ENCODE data around the gene TMIGD3.

Gene TMIGD3

GRCh38 chr1:111540928-111541327 lies 37.5 kb upstream of the TMIGD3 start:
- TF ChIP-seq CTCF (IDR thresholded peaks at IDR 0.05; ENCODE audit: insufficient read depth, missing control alignments), result no peak
- no peak for DNase-seq (ENCODE audit: insufficient read length, low spot score)
- FAIRE-seq, result no peak

GRCh38 chr1:111538343-111539025 lies 35.1 kb upstream of the TMIGD3 start:
- no peak for FAIRE-seq
- DNase-seq (ENCODE audit: insufficient read length, low spot score), result no peak
- no peak for TF ChIP-seq CTCF (IDR thresholded peaks at IDR 0.05; ENCODE audit: insufficient read depth, missing control alignments)

- no peak for TF ChIP-seq CTCF (IDR thresholded peaks at IDR 0.05; ENCODE audit: insufficient read depth, missing control alignments)
- no peak for FAIRE-seq
- no peak for DNase-seq (ENCODE audit: insufficient read length, low spot score)
These were observed 32.1 kb upstream of the TMIGD3 start for GRCh38 chr1:111535256-111536191.

GRCh38 chr1:111520053-111520452 lies 16.6 kb upstream of the TMIGD3 start:
- no peak for FAIRE-seq

GRCh38 chr1:111517469-111518225 lies 14.2 kb upstream of the TMIGD3 start:
- DNase-seq (ENCODE audit: insufficient read length, low spot score), result no peak
- TF ChIP-seq CTCF (IDR thresholded peaks at IDR 0.05; ENCODE audit: insufficient read depth, missing control alignments), result no peak
- no peak for FAIRE-seq

More at GRCh38 chr1:111520053-111520452, 16.6 kb upstream of the TMIGD3 start:
- TF ChIP-seq CTCF (IDR thresholded peaks at IDR 0.05; ENCODE audit: insufficient read depth, missing control alignments), result no peak
- no peak for DNase-seq (ENCODE audit: insufficient read length, low spot score)

GRCh38 chr1:111516005-111516535 lies 12.6 kb upstream of the TMIGD3 start:
- FAIRE-seq (no peak), DNase-seq (ENCODE audit: insufficient read length, low spot score) (no peak)
- no peak for TF ChIP-seq CTCF (IDR thresholded peaks at IDR 0.05; ENCODE audit: insufficient read depth, missing control alignments)
